Fibroblast of gingiva (primary cell): ENCODE results near the gene CLDN3.
"Not testable (repeated sequence)": the region's sequence is repeated elsewhere in the genome, so short reads cannot be mapped to it uniquely, and the experiment has no call there.

Experiments
- DNase-seq: peaks from one replicate; pipeline ENCODE4 v3.0.0-alpha.2; 2011; ENCODE audit warnings: low read depth

The CLDN3 gene, protein sequence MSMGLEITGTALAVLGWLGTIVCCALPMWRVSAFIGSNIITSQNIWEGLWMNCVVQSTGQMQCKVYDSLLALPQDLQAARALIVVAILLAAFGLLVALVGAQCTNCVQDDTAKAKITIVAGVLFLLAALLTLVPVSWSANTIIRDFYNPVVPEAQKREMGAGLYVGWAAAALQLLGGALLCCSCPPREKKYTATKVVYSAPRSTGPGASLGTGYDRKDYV

DNA sequence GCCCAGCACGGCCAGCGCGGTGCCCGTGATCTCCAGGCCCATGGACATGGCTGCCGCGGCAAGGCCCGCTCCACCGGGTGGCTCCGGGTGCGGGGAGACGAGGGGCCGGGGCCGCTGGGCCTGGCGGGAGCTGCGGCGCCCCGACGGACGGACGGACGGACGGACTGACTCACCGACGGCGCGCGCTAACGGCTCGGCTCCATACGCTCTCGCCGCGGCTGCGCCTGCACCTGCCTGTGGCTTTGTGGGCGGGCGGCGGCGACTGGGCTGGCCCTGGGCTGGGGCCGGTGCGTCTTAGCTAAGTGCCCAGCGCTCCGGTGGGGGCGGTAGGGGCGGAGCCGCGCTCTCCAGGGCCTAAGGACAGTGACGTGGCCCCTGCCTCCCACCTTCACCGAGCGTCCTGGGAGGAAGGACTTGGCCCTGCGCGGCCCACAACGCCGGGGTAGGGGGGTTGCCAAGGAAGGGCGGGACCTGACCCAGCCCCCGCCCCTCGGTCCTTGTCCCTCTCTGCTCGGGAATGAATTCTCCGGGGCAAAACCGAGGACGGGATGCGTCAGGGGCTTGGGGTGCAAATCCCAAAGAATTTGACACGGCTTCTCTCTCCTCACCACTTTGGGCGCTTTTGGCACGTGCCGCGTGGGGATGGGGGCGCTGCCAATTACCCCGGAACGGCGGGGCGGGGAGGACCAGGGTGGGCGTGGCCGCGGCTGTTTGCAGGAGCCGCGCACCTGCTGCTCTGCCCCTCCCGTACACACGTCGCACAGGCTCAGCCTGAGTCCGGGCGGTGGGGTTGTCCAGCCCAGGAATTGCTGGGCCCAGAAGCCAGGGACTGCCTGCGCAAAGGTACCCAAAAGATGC is at the start of gene CLDN3:
Gene CLDN3, minus strand, starts transcription at position 269 of the 858 bp plus-strand sequence. Its CDS starts 221 bp downstream, at position 48.
- DNase-seq = no peak

DNA sequence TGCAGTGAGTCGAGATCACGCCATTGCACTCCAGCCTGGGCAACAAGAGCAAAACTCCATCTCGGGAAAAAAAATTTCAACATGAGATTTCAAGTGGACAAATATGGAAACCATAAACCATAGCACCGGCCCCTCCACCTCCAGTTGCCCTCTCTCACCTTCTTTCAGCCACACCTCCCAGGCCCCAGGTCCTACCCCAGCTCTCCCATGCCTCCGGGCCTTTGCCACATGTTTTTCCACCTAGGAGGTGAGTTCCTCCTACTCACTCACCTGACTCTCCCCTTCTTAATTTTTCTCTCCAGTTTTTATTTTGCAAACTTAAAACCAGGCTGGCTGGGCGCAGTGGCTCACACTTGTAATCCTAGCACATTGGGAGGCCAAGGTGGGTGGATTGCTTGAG is 47.1 kb upstream of the CLDN3 start:
- no peak for DNase-seq

DNA sequence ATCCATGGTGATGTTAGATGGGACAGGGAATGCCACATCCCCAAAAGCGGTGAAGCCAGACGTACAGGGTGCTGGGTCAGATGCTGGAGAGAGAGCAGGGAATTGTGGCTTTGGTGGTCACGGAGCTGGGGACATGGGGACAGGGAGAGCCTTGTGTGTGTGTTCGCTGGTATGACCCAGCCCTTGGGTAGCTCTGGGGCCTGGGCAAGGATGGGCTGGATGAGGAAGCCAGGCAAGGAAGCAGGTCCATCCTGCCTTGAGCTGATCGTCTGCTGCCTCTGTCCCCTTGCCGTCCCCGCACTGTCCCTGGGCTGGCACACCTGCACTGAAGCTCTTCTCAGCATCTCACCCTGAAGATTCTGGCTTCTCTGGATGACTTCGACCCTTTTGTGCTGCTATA is 45.4 kb upstream of the CLDN3 start:
- no peak for DNase-seq

DNA sequence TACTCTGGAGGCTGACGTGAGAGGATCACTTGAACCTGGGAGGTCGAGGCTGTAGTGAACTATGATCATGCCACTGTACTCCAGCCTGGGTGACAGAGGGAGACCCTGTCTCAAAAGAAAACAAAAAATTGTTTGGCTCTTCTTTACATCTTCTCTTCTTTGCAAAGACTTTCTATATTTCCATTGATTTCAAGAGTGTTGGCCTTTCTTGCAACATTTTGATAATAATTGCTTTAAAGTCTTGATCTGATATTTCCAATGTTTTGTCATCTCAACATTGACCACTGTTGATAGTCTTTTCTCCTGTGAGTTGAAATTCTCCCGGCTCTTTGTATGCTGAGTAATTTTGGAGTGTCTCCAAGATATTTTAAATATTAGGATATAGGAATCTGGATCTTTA is 42.9 kb upstream of the CLDN3 start:
- DNase-seq = no peak

DNA sequence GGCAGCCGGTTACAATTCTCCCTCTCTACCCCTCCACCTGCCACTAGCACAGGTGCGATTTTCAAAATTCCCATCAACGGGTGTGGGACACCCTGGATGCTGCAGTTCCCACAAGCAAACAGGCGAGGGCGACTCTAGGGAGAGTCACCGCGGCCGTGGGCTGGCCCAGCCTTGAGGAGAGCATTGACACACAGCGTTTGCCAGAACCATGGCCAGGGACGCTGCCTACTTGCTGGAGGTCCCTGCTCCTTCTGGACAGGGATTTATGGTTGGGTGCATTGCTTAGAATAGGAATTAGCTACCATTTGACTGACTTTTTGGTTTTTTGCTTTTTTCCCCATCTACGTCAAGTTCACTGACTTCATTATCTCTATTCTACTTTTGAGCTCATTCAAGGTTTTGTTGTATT is 41.7 kb upstream of the CLDN3 start:
- DNase-seq = peak; percentile 47

DNA sequence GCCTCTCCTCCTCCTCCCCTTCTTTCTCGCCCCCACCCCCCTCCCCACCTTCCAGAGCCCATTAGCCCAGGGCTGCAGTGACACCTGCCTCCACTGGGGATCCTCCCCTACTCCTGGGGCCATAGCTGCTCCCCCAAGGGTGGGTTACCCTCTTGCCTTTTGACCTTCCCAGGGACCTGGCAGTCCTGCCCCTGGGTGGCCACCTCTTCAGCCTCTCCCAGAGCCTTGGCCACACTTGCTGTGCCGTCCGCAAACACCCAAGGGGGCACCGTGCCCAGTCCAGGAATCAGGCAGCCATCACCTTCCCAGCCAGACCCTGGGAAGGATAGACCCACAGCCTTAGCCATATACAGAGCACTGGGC is 40.9 kb upstream of the CLDN3 start:
- DNase-seq = no peak

DNA sequence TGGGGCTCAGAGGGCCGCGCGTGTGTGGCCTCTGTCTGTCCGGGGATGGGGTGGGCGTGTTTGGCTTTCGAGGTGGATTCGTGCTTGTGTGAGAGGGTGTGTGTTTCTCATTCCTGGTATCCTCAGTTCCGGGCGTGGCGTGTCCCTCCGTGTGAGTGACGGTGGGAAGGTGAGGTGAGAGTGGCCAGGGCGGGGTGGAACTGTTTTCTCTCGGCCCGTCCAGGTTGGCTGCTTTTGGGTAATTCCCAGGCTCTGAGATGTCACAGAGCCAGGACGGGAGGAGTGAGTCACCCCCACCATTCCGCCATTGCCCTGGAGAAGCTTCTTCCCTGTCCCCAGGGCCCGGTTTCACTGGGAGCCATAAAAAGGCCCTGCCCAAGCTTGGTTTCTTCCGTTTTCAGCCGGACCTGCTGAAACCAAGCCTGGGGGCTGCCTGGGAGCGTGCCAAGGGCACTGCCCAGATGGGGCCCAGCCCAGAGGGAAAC is 39.4 kb upstream of the CLDN3 start:
- DNase-seq = no peak

DNA sequence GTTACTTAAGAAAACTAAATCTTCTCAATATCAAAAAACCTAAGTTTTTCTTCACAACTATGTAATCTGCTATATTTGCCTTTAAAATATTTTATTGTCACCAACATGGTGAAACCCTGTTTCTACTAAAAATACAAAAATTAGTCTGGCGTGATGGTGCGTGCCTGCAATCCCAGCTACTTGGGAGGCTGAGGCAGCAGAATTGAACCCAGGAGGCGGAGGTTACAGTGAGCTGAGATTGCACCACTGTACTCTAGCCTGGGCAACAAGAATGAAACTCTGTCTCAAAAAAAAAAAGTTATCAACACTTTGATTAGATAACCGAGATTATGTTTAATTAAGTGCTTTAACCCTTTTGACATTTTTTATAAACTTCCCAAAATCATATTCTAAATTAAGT is 32.4 kb upstream of the CLDN3 start:
- no peak for DNase-seq

DNA sequence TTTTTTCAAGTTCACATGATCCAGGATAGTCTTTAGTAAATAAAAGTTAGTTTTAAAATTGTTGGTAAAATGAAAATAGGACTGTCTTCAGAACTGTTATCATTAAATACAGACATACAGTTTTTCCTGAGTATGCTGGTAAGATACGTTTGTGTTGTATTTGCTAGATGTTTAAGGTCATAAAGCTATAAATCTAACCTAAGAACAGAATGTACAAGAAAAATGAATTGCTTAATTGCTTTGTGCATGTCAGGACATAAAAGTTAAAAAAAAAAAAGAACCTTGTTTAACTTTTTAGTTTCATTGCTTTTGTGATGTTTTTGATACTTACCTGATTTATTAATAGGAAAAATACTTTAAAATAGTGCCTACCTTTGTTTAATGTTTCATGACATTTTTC is 31.5 kb upstream of the CLDN3 start:
- DNase-seq = no peak

DNA sequence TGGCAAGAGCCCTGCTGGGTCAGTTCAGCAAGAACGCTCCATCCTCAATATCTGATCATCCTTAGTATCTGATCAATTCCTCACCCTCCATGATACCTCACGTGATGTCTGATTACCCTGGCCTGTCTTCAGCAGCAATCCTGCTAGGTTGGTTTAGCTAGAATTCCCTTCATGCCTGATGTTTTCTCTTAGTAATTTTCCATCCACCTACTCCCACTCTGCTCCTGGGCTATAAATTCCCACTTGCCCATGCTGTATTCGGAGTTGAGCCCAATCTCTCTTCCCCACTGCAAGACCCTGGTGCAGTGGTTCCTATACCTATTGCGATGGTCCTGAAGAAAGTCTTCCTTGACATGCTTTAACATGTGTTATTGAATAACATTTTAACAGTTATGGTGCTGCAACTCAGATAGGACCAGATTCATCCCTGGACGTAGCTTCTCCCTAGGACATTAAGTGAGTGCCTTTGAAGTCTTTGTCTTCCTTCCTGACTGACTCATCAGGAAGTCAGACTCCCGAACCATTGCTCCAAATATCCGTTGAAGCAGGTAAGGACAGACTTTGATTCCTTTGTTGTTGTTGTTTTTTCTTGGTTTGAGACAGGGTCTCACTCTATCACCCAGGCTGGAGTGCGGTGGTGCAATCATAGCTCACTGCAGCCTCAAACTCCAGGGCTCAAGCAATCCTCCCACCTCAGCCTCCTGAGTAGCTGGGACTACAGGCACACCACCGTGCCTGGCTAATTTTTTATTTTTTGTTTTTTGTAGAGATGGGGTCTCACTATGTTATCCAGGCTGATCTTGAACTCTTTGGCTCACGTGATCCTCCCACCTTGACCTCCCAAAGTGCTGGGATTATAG is 29.4 kb upstream of the CLDN3 start:
- DNase-seq = no peak

DNA sequence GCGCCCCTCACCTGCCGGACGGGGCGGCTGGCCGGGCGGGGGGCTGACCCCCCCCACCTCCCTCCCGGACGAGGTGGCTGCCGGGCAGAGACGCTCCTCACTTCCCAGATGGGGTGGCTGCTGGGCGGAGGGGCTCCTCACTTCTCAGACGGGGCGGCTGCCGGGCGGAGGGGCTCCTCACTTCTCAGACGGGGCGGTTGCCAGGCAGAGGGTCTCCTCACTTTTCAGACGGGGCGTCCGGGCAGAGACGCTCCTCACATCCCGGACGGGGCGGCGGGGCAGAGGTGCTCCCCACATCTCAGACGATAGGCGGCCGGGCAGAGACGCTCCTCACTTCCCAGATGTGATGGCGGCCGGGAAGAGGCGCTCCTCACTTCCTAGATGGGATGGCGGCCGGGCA is 27.1 kb upstream of the CLDN3 start:
- not testable (repeated sequence) for DNase-seq

DNA sequence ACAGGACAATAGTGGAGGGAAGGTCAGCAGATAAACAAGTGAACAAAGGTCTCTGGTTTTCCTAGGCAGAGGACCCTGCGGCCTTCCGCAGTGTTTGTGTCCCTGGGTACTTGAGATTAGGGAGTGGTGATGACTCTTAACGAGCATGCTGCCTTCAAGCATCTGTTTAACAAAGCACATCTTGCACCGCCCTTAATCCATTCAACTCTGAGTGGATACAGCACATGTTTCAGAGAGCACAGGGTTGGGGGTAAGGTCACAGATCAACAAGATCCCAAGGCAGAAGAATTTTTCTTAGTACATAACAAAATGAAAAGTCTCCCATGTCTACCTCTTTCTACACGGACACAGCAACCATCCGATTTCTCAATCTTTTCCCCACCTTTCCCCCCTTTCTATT is 26.6 kb upstream of the CLDN3 start:
- not testable (repeated sequence) for DNase-seq

DNA sequence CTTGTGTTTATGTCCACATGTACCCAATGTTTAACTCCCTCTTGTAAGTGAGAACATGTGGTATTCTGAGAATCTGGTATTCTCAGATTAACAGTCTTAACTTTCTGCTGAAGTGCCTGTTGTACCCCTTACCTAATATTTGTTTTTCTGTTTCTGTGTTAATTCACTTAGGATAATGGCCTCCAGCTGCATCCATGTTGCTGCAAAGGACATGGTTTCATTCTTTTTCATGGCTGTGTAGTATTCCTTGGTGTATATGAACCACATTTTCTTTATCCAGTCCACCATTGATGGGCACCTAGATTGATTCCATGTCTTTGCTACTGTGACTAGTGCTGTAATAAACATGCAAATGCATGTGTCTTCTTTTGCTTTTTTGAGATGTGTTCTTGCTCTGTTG is 25.1 kb upstream of the CLDN3 start:
- DNase-seq = not testable (repeated sequence)

DNA sequence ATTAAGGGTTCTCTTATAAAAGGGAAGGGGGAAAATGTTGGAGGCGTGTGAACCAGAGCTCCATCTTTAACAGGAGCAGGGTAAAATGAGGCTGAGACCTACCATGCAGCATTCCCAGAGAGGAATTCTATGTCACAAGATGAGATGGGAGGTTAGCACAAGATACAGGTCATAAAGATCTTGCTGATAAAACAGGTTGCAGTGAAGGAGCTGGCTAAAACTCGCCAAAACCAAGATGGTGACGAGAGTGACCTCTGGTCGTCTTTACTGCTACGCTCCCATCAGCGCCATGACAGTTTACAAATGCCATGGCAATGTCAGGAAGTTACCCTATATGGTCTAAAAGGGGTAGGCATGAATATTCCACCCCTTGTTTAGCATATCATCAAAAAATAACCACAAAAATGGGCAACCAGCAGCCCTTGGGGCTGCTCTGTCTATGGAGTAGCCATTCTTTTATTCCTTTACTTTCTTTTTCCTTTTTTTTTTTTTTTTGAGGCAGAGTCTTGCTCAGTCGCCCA is 21.2 kb upstream of the CLDN3 start:
- not testable (repeated sequence) for DNase-seq

DNA sequence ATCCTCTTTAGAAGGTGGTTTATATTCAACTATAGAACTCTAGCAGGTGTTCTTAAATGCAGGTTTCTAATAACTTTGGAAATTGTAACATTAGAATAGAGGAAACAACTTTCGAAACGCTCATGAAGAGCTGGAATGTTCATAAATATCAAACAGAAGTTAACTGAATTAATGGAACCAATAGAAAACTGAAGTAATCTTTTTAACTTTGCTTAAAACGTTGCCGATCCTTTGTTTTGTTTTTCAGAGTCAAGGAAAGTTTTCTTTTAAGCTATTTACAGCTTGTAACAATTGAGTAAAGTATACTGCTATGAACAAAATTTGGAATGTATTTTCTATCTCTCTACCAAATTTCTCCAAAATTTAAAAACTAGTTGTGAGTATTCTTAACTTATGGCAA is 19.0 kb upstream of the CLDN3 start:
- no peak for DNase-seq

DNA sequence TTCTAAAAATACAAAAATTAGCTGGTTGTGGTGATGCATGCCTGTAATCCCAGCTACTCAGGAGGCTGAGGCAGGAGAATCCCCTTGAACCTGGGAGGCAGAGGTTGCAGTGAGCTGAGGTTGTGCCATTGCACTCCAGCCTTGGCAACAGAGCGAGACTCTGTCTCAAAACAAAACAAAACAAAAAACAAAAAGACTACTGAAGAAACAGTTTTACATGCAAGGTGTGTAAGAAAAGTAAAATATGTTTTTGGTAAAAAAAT is 17.6 kb upstream of the CLDN3 start:
- DNase-seq = not testable (repeated sequence)

DNA sequence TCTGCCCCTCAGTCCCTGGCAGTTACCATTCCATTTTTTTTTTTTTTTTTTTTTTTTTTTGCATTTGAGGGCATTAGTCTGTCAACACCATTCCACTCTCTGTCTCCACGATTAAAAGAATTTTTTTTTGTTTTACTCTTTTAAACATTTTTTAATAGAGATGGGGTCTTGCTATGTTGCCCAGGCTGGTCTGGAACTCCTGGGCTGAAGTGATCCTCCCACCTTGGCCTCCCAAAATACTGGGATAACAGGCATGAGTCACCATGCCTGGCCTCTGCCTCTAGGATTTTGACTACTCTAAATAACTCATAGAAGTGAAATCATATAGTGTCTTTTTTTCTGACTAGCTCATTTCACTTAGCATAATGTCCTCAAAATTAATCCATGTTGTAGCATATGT is 16.5 kb upstream of the CLDN3 start:
- DNase-seq = no peak

DNA sequence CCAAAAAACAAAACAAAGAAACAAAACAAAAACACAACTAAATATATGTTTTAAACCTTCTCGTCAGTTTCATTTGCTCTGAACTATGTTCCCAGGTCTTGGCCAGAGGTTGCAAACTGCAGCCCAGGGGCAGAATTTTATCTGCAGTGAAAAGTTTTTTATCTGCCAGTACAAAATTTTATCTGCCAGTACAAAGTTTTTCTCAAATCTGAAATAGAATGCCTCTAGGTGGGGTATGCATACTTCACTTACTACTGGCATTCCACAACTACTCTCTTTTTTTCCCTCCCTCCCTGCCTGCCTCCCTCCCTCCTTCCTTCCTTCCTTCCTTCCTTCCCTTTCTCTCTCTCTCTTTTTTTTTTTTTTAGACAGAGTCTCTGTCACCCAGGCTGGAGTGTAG is 9.4 kb upstream of the CLDN3 start:
- no peak for DNase-seq

DNA sequence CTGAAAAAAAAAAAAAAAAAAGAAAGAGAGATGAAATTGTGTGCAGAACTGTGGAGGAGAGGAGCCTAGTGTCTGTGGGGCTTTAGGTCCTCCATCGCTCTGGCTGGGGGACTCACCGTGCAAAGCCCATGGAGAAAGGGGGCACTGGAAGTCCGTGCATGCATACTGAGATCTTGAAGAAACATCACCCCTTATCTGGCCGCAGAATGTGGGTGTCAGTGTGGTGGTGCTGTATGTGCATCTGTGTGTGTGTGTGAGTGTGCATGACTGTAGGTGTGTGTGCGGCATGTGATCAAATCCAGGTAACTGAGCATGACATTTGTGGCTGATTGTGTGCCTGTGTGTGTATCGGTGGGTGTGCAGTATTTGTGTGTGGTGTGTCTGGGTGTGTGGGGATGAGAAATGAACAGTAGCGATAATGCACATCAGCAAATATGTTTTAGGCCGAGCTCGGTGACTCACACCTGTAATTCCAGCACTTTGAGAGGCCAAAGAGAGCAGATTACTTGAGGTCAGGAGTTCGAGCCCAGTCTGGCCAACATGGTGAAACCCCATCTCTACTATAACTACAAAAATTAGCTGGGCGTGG is 8.8 kb upstream of the CLDN3 start:
- no peak for DNase-seq

DNA sequence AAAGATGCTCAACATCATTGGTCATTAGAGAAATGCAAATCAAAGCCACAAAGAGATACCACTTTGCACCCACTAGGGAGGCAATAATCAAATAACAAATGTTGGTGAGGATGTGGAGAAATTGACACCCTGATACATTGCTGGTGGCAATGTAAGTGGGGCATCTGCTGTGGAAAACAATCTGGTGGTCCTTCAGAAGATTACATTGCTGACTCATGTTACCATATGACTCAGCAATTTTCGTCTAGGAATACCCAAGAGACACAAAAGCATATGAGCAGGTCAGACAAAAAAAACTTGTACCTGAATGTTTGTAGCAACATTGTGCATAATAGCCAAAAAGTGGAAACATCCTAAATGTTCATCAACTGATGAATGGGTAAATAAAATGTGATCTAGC is 4.9 kb upstream of the CLDN3 start:
- DNase-seq = peak; percentile 14

DNA sequence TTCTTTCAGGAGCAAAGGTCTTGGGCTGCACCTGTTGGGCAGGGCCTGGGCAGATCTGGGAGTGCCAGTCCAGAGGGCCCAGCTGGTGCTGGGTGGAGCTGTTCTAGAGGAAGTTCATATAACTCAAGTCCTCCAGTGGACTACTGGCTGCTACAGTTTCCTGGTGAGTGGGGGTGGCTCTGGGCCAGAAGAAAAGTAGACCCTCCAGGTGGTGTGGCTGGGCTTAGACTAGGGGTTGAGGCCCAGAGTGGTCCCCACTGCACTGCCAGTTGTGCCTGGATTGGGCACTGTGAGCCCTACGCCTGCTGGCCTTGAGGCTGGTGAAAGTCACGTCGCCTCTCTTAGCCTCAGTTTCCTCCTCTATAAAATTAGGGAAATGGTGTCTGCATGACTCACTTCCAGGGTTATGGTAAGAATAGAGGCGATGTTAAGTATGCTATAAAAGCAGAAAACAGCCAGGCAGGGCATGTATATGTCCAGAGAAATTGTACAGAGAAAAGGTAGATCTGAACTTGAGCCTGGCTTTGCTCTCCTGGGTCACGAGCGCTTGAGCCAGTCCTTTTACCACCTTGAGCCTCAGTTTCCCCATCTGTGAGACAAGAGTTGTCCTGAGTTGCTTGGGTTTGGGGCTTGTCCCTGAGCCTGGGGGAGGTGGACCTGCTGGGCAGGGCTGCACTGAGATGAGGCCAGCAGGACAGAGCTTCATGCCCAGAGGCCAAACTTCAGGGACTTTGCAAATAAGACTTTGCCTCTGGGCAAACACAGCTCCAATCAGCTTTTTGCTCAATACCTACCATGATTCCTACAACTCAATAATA is 3.8 kb upstream of the CLDN3 start:
- no peak for DNase-seq
